AML-193 (cell line): Measurements from ENCODE around the gene DIABLO.
"Not testable (repeated sequence)": the region's sequence is repeated elsewhere in the genome, so short reads cannot be mapped to it uniquely, and the experiment has no call there.

Experiments used
- DNase-seq, 2 experiments: peaks; one replicate each; lab custom pipeline; 2025; lab: John Stamatoyannopoulos, UW

Gene DIABLO

DNA sequence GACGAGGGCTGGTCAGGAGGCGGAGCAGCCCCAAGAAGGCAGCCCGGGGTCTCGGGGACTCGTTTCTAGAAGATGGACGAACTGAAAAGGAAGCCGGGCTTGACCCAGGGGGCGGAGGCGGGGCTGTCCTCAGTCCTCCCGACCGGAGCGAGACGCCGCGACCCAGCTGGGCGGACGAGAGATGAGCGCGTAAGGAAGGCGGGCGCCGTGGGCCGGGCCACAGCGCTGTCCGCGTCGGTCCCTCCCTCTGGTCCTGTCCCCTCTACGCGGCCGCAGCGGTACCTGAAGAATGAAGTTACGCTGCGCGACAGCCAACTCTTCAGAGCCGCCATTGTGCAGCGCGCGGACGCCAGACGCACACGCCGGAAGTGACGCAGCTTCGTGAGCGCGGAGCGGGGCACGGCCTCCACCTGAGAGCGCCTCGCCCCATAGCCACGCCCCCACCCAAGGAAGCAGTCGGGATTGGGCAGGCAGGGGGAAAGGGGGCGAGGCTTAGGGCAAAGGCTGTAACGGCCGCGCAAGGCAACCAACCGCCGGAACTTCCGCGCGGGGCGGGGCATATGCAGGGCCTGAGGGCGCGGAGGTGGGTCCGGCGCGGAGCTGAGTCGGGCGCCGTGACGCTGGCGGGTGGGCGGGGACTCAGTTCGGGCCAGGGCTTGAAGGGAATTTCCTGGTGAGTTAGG is at the start of gene DIABLO:
Gene DIABLO (minus strand): TSS at position 370 of the 683 bp plus-strand sequence. CDS start 38 bp downstream, at position 332.
- peak; percentile 92 to 98 for DNase-seq

DNA sequence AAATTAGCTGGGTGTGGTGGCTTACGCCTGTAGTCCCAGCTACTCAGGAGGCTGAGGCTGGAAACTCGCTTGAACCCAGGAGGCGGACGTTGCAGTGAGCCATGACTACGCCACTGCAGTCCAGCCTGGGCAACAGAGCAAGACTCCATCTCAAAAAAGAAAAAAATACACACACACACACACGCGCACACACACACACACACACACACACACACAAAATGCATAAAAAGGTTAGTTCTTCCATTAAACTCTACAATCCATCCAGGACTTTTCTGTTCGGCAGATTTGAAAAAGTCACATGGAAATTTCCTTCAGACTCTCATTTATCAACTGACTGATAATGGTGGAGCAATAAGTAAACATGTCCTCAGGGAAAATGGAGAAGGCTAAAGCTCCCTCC is 49.6 kb upstream of the DIABLO start:
- DNase-seq, result no peak

DNA sequence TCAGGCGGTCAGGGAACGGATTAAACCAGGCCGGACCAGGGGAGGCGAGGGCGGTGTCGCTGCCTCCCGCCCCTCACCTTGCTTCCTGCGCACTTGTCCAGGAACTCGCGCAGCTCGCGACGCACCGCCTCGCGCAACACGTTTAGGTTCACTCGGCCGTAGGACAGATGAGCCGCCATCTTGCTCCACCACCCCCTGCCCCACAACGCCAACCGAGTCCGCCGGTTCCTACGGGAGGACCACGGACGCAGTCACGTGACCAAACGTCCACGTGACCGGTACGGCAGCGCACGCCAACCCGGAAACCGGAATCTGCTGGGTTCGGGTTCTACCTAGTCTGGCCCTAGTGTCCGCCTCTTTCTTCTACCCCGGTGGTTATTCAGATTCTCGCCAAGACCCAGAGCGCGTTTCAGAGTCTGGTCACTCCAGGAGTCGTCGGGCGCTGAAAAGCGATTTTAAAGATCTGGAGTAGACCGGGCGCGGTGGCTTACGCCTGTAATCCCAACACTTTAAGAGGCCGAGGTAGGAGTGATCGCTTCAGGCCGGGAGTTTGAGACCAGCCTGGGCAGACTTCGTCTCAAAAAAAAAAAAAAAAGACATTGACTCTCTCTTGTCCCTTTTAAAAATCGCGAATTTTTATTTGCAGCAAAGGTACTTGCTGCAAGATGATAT is 40.5 kb upstream of the DIABLO start, which contains the start of gene VPS33A:
Gene VPS33A (minus strand): TSS at position 265 of the 672 bp plus-strand sequence. CDS start 86 bp downstream, at position 179.
- peak; percentile 78 to 83 for DNase-seq

DNA sequence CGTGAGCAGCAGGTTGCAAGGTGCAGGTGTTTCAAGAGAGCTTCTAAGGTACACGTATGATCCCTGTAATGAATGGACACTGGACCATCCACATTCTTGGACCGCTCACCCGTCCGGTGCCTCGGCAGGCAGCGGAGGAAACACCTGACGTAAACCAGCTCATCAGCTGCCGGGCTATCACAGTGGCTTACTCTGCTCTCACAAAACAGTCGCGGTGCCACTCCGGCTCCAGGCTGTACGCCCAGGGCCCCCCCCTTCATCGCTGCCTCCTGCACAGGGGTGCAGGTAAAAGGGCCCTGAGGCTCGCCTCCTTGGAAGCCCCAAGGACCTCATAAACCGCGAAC is 40.0 kb upstream of the DIABLO start:
- DNase-seq, result peak in 1 of 2 experiments; percentile 11

DNA sequence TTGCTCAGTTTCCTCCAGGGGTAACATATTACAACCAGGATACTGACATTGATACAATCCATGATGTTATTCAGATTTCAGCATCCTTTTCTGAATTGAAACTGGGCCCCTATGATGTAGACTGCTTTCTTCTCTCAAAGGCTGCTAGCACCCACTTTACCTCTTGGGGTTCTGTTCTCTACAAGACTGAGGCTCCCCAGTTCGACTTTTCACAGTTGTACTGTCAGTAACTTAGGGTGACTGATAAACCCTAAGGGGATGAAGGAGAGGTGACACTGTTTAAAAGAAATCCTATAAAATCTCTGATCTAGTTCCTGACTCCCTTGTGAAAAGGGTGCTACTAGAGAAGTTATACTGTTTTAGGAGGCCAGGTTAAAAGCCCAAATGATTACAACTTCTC is 39.6 kb upstream of the DIABLO start:
- no peak for DNase-seq

DNA sequence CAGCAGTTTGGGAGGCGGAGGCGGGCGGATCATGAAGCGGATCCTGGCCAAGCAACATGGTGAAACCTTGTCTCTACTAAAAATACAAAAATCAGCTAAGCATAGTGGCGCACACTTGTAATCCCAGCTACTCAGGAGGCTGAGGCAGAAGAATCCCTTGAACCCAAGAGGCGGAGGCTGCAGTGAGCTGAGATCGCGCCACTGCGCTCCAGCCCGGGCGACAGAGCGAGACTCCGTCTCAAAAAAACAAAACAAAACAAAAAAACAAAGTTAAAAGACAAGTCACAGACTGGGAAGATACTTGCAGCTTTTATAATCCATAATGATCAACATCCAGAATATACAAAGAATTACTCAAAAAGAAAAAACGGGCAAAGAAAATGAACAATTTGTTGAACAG is 34.9 kb upstream of the DIABLO start:
- DNase-seq, result not testable (repeated sequence)

DNA sequence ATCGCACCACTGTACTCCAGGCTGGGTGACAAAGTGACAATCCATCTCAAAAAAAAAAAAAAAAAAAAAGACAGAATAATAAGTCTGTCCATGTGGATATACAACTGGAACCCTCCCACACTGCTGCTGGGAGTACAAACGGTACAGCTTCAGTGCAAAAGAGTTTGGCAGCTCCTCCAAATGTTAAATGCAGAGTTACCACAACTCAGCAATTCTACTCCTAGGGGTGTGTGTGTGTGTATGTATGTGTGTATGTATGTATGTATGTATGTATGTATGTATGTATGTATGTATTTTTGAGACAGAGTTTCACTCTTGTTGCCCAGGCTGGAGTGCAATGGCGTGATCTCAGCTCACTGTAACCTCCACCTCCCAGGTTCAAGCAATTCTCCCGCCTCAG is 33.1 kb upstream of the DIABLO start:
- DNase-seq, result not testable (repeated sequence)

DNA sequence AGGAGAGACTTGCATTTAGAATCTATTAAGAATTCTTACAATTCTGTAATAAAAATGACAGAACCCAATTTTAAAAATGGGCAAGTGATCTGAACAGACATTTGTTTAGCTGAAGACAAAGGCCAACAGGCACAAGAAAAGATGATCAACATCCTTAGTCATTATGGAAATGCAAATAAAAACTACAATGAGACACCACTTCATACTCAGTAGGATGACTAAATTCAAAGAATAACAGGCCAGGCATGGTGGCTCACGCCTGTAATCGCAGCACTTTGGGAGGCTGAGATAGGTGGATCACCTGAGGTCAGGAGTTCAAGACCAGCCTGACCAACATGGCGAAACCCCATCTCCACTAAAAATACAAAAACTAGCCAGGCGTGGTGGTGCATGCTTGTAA is 32.6 kb upstream of the DIABLO start:
- DNase-seq, result not testable (repeated sequence)

DNA sequence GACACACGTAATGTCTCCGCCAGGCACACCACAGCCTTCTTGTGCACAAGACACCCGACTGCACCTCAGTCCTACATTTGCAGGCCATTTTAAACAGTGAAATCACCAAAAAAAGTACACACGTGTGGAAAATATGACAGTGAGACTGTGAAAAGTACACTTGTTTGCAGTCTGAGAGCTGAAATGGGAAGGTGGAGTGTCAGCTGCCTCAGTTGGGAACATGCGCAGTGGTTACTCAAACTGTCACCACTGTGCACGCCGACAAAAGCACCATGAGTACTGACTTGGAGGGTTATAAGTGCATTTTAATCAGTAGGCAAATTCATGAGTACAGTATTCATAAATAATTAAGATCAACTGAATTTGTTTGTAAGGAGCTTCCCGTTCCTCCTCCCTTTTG is 24.7 kb upstream of the DIABLO start:
- DNase-seq, result no peak

DNA sequence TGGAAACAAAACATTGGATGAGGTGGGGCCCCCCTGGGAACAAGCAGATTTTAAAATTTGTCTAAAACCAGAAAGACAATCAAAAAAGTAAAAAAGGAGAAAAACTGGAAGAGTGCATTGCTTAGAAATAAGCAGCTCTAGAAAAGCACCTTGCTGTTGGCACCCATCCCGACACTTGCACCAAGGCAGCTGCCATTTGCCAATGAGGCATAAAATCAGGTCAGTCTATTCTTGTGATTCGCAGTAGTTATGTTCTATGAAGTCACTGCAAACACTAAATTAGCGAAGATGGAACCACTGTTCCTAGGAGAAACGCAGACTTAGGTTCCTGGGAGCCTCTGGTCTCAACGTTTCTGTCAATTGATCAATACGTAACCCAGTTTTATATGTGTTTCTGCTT is 24.2 kb upstream of the DIABLO start:
- no peak for DNase-seq

DNA sequence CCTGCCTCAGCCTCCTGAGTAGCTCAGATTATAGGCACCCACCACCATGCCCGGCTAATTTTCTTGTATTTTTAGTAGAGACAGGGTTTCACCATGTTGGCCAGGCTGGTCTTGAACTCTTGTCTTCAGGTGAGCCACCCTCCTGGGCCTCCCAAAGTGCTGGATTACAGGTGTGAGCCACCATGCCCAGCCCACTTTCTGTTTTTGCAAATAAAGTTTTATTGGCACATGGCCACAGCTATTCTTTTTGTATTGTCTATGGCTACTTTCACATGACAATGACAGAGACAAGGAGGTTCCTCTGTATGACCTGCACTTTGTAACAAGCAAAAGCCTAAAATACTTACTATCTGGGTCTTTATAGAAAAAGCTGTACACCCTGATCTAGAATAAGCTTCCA is 19.7 kb upstream of the DIABLO start:
- DNase-seq, result no peak

DNA sequence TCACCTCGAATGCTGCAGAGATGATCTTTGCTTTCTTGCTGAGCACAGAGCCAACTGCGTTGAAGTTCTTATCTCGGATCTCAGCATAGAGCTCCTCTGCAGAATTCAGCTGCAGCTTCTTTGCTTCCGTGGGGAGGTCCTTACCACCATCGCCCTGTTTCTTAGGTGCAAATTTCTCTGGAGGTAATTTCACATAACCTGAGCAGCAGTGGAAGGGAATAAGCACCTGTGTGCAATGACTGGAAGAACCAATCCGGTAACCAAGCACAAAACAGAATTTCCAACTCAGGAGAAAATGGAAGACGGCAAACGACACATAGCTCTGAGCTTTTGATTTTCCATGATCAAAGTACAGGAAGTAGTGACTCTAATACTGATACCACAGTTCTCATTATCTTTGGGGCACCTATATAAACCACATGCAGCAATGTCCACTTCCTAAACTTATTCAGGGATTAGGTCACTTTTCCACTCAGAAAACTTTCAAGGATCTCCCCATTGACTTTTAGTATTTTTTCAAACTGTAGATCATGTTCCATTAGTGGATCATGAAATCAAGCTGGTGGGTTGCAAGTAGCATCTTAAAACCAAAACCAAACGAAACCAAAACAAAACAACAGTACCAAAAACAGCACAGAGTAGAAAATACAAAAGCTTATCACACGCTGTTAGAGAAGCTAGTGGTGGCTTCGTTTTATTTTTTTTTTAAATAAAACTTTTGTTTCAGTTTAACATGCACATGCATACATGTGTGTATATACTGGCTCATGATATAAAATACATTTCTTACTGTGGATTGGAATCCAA is 18.9 kb upstream of the DIABLO start:
- DNase-seq, result no peak

DNA sequence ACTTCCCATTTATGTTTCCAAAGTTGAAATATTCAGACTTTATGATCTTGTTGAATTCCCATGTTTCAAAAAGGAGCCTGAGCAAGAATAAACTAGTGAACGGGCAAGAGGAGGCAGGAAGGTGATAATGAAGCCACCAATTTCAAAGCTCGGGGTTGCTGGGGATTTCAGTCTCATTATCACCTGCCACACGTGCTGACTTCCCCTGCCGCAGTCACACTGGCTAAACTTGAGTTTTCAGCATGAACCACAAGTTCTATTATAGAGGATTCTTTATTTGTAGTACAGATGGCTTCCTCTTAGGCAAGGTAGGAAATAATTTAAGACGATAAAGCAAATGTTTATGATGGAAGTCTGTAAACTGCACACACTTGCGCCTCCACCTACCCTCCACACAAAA is 18.1 kb upstream of the DIABLO start:
- DNase-seq, result no peak

DNA sequence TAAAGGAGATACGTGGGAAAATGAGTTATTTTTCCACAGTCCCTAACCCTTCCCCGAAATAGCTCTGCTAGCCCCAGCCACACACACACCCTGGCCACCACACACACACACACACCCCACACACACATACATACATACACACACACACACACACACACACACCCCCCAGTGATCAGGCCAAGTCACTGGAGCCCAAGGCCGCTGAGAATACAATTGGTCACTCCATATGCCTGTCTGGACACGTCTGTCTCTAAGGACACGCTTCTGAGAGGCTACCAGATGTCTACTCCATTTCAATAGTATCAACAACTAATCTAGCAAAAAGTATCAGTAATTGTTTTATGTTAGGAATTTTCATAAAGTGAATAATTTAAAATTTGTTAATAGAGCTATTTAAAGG is 13.0 kb upstream of the DIABLO start:
- no peak for DNase-seq

DNA sequence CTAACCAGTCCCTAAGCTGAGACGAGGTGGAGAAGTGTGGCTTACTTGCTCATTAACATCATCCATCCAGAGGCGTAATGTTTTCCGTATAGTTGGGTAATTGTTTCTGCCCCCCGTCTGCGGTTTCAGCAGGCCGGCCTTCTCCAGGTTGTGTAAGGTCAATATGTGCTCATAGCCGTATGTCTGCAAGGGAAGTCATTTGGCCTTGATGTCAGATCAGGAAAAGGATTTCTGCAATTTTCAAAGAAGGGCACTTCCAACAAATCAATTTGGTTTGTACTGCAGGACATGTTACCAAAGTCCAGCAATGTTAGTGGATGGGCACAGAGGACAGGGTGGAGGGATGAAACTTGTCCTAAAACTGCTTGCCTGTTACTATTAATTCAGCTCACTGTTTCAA is 9.9 kb upstream of the DIABLO start:
- no peak for DNase-seq

DNA sequence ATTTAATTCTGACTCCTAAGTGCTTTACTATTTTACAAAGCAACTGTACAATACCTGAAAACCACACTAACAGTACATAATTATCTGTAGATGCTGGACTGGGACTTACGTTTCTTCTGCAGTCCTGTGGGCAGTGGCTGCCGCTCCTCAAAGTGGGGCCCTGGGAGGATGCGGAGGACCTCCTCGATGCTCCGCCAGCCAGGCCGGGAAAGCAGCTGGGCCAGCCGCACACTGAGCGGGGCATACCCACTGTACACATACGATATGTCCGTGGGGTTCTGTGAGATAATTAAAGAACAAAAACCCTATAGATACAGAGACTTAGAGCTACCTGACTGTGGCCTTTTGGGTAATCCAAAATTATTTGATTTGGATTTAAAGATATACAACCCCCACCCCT is 6.8 kb upstream of the DIABLO start:
- DNase-seq, result no peak

DNA sequence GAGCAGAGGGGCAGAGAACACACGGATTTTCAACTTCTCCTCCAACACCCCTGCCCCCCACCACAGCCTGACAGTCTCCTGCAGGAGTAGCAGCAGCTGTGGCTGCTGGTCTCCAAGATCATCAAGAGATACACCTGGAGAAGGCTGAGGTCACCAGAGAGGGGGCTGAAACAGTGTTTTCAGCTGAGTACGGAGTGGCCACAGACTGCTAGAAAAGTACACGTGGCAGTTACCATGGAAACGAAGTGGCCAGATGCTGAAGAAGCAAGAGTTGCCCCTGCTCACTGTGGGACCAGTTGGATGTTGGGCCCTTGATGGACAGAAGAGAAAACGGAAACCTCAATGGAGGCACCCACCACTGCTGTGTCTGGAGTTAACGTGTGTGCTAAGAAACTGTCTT is 4.9 kb upstream of the DIABLO start:
- no peak for DNase-seq

DNA sequence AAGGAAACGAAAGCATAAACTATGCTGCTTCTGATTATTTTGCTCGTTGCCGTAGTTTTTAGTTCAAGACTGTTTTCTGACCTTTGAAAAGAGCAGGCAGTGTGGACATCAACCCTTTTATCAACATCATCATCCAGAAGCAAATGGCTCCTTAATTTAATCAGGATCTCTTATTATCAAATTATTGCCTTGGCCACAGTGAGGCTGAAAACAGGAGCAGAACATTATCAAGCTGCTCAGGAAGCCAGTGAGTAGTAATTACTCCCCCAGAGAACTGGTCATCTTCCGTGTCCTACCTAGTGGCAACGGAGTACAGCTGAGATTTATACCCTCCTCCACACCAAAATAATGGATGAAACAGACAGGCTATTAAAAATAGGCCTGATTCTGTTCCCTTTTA is 2.2 kb upstream of the DIABLO start:
- no peak for DNase-seq

DNA sequence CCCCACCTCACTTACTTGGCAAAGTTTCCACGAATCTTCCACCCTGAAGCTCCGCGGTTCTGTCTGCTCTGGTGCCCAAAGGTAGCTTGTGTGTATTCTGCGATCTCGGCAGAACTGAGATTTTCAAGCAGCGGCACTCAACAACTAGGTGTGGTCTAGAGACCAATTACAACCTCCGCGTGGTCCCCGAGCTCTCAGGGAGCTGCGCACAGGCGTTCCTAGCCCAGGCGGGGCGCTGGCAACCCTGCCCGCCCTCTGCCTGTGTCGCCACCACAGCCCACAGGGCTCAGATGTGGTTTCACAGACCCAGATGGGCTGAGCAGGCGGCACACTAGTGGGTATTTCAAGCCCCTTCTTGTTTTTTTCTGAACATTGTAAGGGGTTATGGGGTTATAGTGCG is 1.5 kb upstream of the DIABLO start:
- DNase-seq, result no peak

DNA sequence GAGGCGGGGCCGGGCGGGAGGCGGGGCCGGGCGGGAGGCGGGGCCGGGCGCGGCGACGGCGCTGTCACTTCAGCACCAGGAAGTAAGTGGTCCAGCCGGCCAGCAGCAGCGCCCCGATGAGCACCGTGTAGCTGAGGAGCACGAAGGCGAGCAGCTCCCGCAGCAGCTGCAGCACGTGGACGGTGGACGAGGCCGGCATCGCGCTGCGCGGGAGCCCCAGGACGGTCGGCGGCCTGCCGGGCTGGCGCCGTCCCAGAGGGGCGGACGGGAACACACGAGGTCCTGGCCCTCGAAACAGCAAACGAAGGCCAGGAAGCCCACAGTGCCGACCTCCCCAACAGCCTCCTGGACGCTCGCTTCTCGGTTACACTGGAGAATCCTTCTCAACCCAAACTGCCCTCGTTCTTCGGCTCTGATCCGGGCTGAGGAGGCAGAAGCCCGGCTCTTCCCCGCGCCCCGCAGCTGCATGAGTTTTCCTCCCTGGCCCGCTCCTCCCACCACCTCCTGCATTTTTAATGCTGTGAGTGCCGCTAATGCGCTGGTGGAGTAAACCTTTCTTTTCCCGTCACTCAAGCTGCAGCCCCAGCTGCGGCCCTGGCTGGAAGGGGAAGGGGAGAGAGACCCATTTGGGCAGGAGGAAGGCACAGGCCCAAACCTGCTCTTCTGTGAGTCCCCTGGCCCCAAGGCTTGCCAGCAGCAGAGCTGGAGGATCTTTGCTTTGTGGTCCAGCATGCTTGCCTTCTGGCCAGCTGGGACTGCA is 694 bp upstream of the DIABLO start:
- no peak for DNase-seq

DNA sequence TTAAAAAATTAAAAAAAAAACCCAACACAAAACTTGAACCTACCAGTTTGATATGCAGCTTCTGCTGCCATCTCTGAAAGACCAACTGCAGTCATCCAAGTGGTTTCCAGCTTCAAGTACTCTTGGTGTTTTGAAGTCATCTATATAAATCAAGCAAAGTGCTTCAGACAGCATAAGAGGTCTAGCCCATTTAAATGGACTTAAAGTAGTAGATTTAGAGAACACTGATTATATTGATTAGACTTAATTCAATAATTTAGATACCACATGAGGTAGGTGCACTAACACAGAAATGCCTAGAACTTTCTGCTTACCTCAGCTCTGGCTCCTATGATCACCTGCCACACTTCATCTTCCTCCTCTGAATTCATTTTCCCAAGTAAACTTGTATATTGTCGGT is 9.4 kb downstream of the DIABLO start:
- no peak for DNase-seq

DNA sequence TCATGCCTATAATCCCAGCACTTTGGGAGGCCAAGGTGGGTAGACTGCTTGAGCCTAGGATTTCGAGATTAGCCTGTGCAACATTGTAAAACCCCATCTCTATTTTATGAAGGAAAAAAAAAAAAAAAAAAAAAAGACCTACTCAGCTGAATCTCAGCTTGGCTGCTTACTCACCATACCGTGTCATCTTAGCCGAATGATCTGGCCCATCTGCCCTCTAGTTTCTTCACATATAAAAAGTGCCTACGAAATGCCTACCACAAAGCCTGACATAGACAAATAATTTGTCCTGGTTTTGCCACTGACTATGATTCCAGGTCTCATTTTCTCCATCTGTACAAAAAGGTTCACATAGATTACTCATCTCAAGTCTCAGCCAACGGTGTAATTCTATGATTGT is 10.1 kb downstream of the DIABLO start:
- no peak for DNase-seq
